Mucosa of rectum (tissue), 2 donors: ENCODE measurements around the gene PARD3B.

Experiments used
- H3K27ac ChIP-seq, 2 donors: one replicate each; pipeline ENCODE4 v1.7.0; 2013; ENCODE audit warnings: inconsistent platforms in 2 of 2, low read depth in 2 of 2, low read length in 2 of 2
- H3K27me3 ChIP-seq, 2 donors: one replicate each; pipeline ENCODE4 v1.7.0; 2013; ENCODE audit warnings: low read length in 2 of 2; ENCODE audit not compliant: control insufficient read depth in 2 of 2, insufficient read depth in 2 of 2
- H3K36me3 ChIP-seq, 2 donors: one replicate each; pipeline ENCODE4 v1.7.0; 2013; ENCODE audit warnings: low read length in 2 of 2; ENCODE audit not compliant: control insufficient read depth in 2 of 2, insufficient read depth in 2 of 2
- H3K4me1 ChIP-seq, 2 donors: one replicate each; pipeline ENCODE4 v1.7.0; 2013; ENCODE audit warnings: low read length in 2 of 2, mild to moderate bottlenecking in 1 of 2; ENCODE audit not compliant: control insufficient read depth in 2 of 2, insufficient read depth in 2 of 2
- H3K4me3 ChIP-seq, 2 donors: one replicate each; pipeline ENCODE4 v1.7.0; 2013; ENCODE audit warnings: low read length in 2 of 2
- H3K9ac ChIP-seq, 2 donors: one replicate each; pipeline ENCODE4 v1.7.0; 2013; ENCODE audit warnings: low read length in 2 of 2, low read depth in 1 of 2, mild to moderate bottlenecking in 1 of 2
- H3K9me3 ChIP-seq, 2 donors: one replicate each; pipeline ENCODE4 v1.7.0; 2013; ENCODE audit warnings: low read length in 2 of 2; ENCODE audit not compliant: control insufficient read depth in 2 of 2
- donor health status: healthy.
- donor health status: Normal muscosa, but diverticular disease.

The PARD3B gene

GRCh38 chr2:204988836-204989235 lies 443.6 kb downstream of the PARD3B start:
- no peaks in the 10 kb centered on the region for H3K9me3 ChIP-seq
- H3K9ac ChIP-seq: no peak overlapping the region
- H3K27ac ChIP-seq: no peak overlapping the region
- H3K4me3 ChIP-seq: no peak overlapping the region
- H3K4me1 ChIP-seq: no peaks in the 10 kb centered on the region
- H3K36me3 ChIP-seq: no peaks in the 10 kb centered on the region
- no peaks in the 10 kb centered on the region for H3K27me3 ChIP-seq

GRCh38 chr2:204989877-204990276 lies 444.6 kb downstream of the PARD3B start:
- Histone ChIP-seq H3K9me3 (no peaks in the 10 kb centered on the region), H3K27me3 (no peaks in the 10 kb centered on the region), H3K36me3 (no peaks in the 10 kb centered on the region), H3K4me3 (no peak overlapping the region), H3K4me1 (no peaks in the 10 kb centered on the region), H3K27ac (no peak overlapping the region), H3K9ac (no peak overlapping the region)

- no peaks in the 10 kb centered on the region for H3K36me3 ChIP-seq
- H3K9ac ChIP-seq: no peak overlapping the region
- no peaks in the 10 kb centered on the region for H3K4me1 ChIP-seq
- H3K27me3 ChIP-seq: no peaks in the 10 kb centered on the region
- H3K4me3 ChIP-seq: no peak overlapping the region
- no peak overlapping the region for H3K27ac ChIP-seq
- H3K9me3 ChIP-seq: no peaks in the 10 kb centered on the region
These were observed 456.2 kb downstream of the PARD3B start for GRCh38 chr2:205001300-205001966.

- Histone ChIP-seq H3K36me3 (no peaks in the 10 kb centered on the region), H3K4me3 (no peak overlapping the region), H3K9ac (no peak overlapping the region), H3K27ac (no peak overlapping the region), H3K9me3 (no peaks in the 10 kb centered on the region), H3K4me1 (no peaks in the 10 kb centered on the region), H3K27me3 (no peaks in the 10 kb centered on the region)
These were observed 457.1 kb downstream of the PARD3B start for GRCh38 chr2:205002390-205002789.

GRCh38 chr2:205003288-205003687 lies 458.0 kb downstream of the PARD3B start:
- H3K27ac ChIP-seq: no peak overlapping the region
- H3K9ac ChIP-seq: no peak overlapping the region
- no peaks in the 10 kb centered on the region for H3K36me3 ChIP-seq
- H3K4me1 ChIP-seq: no peaks in the 10 kb centered on the region
- no peak overlapping the region for H3K4me3 ChIP-seq
- no peaks in the 10 kb centered on the region for H3K9me3 ChIP-seq
- H3K27me3 ChIP-seq: no peaks in the 10 kb centered on the region

GRCh38 chr2:205010196-205010595 lies 464.9 kb downstream of the PARD3B start:
- H3K4me3 ChIP-seq: no peak overlapping the region
- no peak overlapping the region for H3K9ac ChIP-seq
- no peaks in the 10 kb centered on the region for H3K36me3 ChIP-seq
- no peak overlapping the region for H3K27ac ChIP-seq
- no peaks in the 10 kb centered on the region for H3K9me3 ChIP-seq
- no peaks in the 10 kb centered on the region for H3K4me1 ChIP-seq
- H3K27me3 ChIP-seq: no peaks in the 10 kb centered on the region

- Histone ChIP-seq H3K27ac (no peak overlapping the region), H3K36me3 (no peaks in the 10 kb centered on the region), H3K4me1 (no peaks in the 10 kb centered on the region), H3K9ac (no peak overlapping the region), H3K9me3 (no peaks in the 10 kb centered on the region), H3K4me3 (no peak overlapping the region), H3K27me3 (no peaks in the 10 kb centered on the region)
These were observed 465.8 kb downstream of the PARD3B start for GRCh38 chr2:205011031-205011430.

- Histone ChIP-seq H3K9me3 (no peaks in the 10 kb centered on the region), H3K4me3 (no peak overlapping the region), H3K36me3 (no peaks in the 10 kb centered on the region), H3K27me3 (no peaks in the 10 kb centered on the region), H3K9ac (no peak overlapping the region), H3K4me1 (peaks cover 0 to 3% of the 10 kb centered on the region in 2 donors), H3K27ac (no peak overlapping the region)
These were observed 467.7 kb downstream of the PARD3B start for GRCh38 chr2:205012961-205013360.

- Histone ChIP-seq H3K27me3 (no peaks in the 10 kb centered on the region), H3K27ac (no peak overlapping the region), H3K4me3 (no peak overlapping the region), H3K9ac (no peak overlapping the region), H3K4me1 (peaks cover 0 to 3% of the 10 kb centered on the region in 2 donors), H3K36me3 (no peaks in the 10 kb centered on the region), H3K9me3 (no peaks in the 10 kb centered on the region)
These were observed 468.3 kb downstream of the PARD3B start for GRCh38 chr2:205013586-205013985.

- Histone ChIP-seq H3K27ac (no peak overlapping the region), H3K9me3 (no peaks in the 10 kb centered on the region), H3K4me3 (no peak overlapping the region), H3K4me1 (peaks cover 0 to 3% of the 10 kb centered on the region in 2 donors), H3K9ac (no peak overlapping the region), H3K36me3 (no peaks in the 10 kb centered on the region), H3K27me3 (no peaks in the 10 kb centered on the region)
These were observed 468.9 kb downstream of the PARD3B start for GRCh38 chr2:205014201-205014600.

- Histone ChIP-seq H3K36me3 (no peaks in the 10 kb centered on the region), H3K9ac (no peak overlapping the region), H3K4me3 (no peak overlapping the region), H3K27me3 (no peaks in the 10 kb centered on the region), H3K9me3 (no peaks in the 10 kb centered on the region), H3K27ac (no peak overlapping the region), H3K4me1 (peaks cover 0 to 3% of the 10 kb centered on the region in 2 donors)
These were observed 472.1 kb downstream of the PARD3B start for GRCh38 chr2:205017381-205017780.
